A549 (cell line): ENCODE data around the gene USP3.

ENCODE experiments used
- CBX8 ChIP-seq: fragments of 200-600 bp; sonication (generic); IDR thresholded peaks from 2 replicates; pipeline ENCODE4 v1.6.1; 2016
- CTCF ChIP-seq: fragments of >200 bp; sonication (Bioruptor Twin); formaldehyde crosslinking; IDR thresholded peaks from 3 replicates; pipeline ENCODE4 v1.5.1; 2016
- EHMT2 ChIP-seq: fragments of 200-600 bp; sonication (generic); IDR thresholded peaks from 2 replicates; pipeline ENCODE4 v1.6.1; 2016; ENCODE audit warnings: antibody characterized with exemption, low read depth, mild to moderate bottlenecking, moderate library complexity
- ESRRA ChIP-seq: fragments of 150-350 bp; IDR thresholded peaks from 2 replicates; pipeline ENCODE4 v1.6.1; 2014; ENCODE audit warnings: mild to moderate bottlenecking, low read length, borderline replicate concordance
- KDM1A ChIP-seq: fragments of 200-600 bp; sonication (generic); IDR thresholded peaks from 2 replicates; pipeline ENCODE4 v1.6.1; 2016; ENCODE audit warnings: low read depth, mild to moderate bottlenecking
- USF2 ChIP-seq: fragments of 450-650 bp; IDR thresholded peaks from 2 replicates; pipeline ENCODE4 v1.6.1; 2014; ENCODE audit warnings: antibody characterized with exemption

- TF ChIP-seq ESRRA (no peak), CBX8 (no peak), CTCF (no peak), USF2 (no peak), KDM1A (no peak), EHMT2 (no peak)
These were observed 11.8 kb upstream of the USP3 start for GRCh38 chr15:63492541-63493077.
